GM12878 (cell line): ENCODE measurements around the gene PPBP.

ENCODE experiments used
- BRCA1 ChIP-seq: IDR thresholded peaks from 2 replicates; pipeline ENCODE4 v1.6.1; 2011; ENCODE audit warnings: low read depth, low read length, improper control_type of control experiment
- MEF2A ChIP-seq: IDR thresholded peaks from 2 replicates; pipeline ENCODE4 v1.6.1; 2011; ENCODE audit warnings: low read depth, mild to moderate bottlenecking, low read length, moderate library complexity; ENCODE audit not compliant: insufficient read depth
- NRF1 ChIP-seq: conservative IDR thresholded peaks from 2 replicates; pipeline ENCODE4 v1.6.1; 2011; ENCODE audit warnings: mild to moderate bottlenecking, low read depth, low read length, improper control_type of control experiment
- POLR2A ChIP-seq: IDR thresholded peaks from 2 replicates; pipeline ENCODE4 v1.6.1; 2011; ENCODE audit warnings: low read depth, mild to moderate bottlenecking, low read length
- POLR2AphosphoS5 ChIP-seq: IDR thresholded peaks from 2 replicates; pipeline ENCODE4 v1.6.1; 2011; ENCODE audit warnings: mild to moderate bottlenecking, low read length, inconsistent platforms
- RAD21 ChIP-seq: IDR thresholded peaks from 2 replicates; pipeline ENCODE4 v1.6.1; 2011; ENCODE audit warnings: mild to moderate bottlenecking, low read depth, low read length, moderate library complexity; ENCODE audit not compliant: insufficient read depth
- SMAD1 ChIP-seq: fragments of 450-650 bp; IDR thresholded peaks from 2 replicates; pipeline ENCODE4 v1.6.1; 2018; ENCODE audit warnings: mild to moderate bottlenecking, low read depth; ENCODE audit not compliant: partially characterized antibody
- TF ChIP-seq, protein P1 (sequence below), 3 experiments: IDR thresholded peaks in 2 of 3; conservative IDR thresholded peaks in 1 of 3; 2 replicates each; pipeline ENCODE4 v1.5.1; 2011; ENCODE audit warnings: low read depth in 3 of 3, low read length in 3 of 3, mild to moderate bottlenecking in 3 of 3, control low read depth in 2 of 3, moderate library complexity in 2 of 3, inconsistent platforms in 1 of 3, mixed read lengths in 1 of 3; ENCODE audit not compliant: control insufficient read depth in 2 of 3, insufficient read depth in 1 of 3; ENCODE audit errors: extremely low read depth in 1 of 3

DNA sequence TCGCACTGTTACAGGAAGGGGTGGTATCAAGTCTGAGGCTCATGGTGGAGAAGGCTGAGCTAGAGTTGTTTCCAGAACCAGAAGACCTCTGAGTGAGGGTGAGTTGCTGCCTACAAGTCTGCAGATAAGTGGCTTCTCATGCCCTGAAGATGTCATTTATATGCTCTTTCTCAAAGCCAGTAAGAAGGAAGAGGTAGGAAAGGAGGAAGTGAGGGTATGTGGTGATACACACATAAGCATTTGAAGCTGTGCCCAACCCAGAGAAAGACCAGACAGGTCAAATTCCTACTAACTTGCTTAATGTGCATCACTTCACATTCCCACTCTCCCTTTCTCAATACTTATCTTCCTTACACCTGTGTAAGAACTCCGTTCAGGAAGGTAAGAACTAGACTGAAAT is at the start of gene PPBP:
- TF ChIP-seq BRCA1 (no peak), SMAD1 (no peak), RAD21 (no peak), MEF2A (no peak), NRF1 (no peak), POLR2AphosphoS5 (no peak), POLR2A (no peak)
- TF ChIP-seq, protein P1, sequence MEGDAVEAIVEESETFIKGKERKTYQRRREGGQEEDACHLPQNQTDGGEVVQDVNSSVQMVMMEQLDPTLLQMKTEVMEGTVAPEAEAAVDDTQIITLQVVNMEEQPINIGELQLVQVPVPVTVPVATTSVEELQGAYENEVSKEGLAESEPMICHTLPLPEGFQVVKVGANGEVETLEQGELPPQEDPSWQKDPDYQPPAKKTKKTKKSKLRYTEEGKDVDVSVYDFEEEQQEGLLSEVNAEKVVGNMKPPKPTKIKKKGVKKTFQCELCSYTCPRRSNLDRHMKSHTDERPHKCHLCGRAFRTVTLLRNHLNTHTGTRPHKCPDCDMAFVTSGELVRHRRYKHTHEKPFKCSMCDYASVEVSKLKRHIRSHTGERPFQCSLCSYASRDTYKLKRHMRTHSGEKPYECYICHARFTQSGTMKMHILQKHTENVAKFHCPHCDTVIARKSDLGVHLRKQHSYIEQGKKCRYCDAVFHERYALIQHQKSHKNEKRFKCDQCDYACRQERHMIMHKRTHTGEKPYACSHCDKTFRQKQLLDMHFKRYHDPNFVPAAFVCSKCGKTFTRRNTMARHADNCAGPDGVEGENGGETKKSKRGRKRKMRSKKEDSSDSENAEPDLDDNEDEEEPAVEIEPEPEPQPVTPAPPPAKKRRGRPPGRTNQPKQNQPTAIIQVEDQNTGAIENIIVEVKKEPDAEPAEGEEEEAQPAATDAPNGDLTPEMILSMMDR (IDR thresholded peaks at IDR 0.05 in 2 of 3, conservative IDR thresholded peaks at IDR 0.05 in 1 of 3; ENCODE audit: control insufficient read depth in 2 of 3, extremely low read depth in 1 of 3, insufficient read depth in 1 of 3, low read depth in 3 of 3, low read length in 3 of 3), result no peak
